Activated naive CD8-positive, alpha-beta T cell treated with anti-CD3 and anti-CD28 coated beads for 36 hours (primary cell): Measurements from ENCODE around the gene ADAM12. TPM values are rescaled to one million over a fixed set of nuclear protein-coding genes. Genes with fewer than 3 reads are reported as not detected.

Experiments
- DNase-seq: peaks from one replicate; pipeline ENCODE4 v3.0.0; 2021
- H3K27ac Mint-ChIP-seq: one replicate; pipeline ENCODE4 v1.8.0; 2022; ENCODE audit warnings: mild to moderate bottlenecking, moderate library complexity, mixed read lengths
- H3K27me3 Mint-ChIP-seq: one replicate; pipeline ENCODE4 v1.8.0; 2022; ENCODE audit warnings: mild to moderate bottlenecking, mixed read lengths
- H3K36me3 Mint-ChIP-seq: one replicate; pipeline ENCODE4 v1.8.0; 2021; ENCODE audit warnings: mild to moderate bottlenecking, mixed read lengths
- H3K4me1 Mint-ChIP-seq: one replicate; pipeline ENCODE4 v1.8.0; 2021; ENCODE audit warnings: mixed read lengths
- H3K4me3 Mint-ChIP-seq: one replicate; pipeline ENCODE4 v1.8.0; 2022; ENCODE audit warnings: mild to moderate bottlenecking, moderate library complexity, mixed read lengths
- H3K9me3 Mint-ChIP-seq: one replicate; pipeline ENCODE4 v1.8.0; 2022; ENCODE audit warnings: mixed read lengths
- total RNA-seq, 2 experiments: library from RNA; stranded (reverse); gene quantifications; one replicate each; pipeline ENCODE4 v1.2.3, GENCODE V29; 2021

ADAM12 gene
- total RNA-seq, 2 experiments from 2014 or later = 0.08 TPM; not detected in 1

- Mint-ChIP-seq H3K9me3 (no peaks in the 10 kb centered on the region), H3K27ac (no peak overlapping the region), H3K36me3 (no peaks in the 10 kb centered on the region), H3K4me1 (no peaks in the 10 kb centered on the region), H3K4me3 (no peak overlapping the region), H3K27me3 (peaks cover 6% of the 10 kb centered on the region)
- DNase-seq = no peak
Observed at GRCh38 chr10:126286256-126286780, 102.0 kb downstream of the ADAM12 start.

GRCh38 chr10:126283307-126283706, 105.0 kb downstream of the ADAM12 start:
- Mint-ChIP-seq H3K9me3 (no peaks in the 10 kb centered on the region), H3K36me3 (no peaks in the 10 kb centered on the region), H3K27ac (no peak overlapping the region), H3K4me3 (no peak overlapping the region), H3K4me1 (no peaks in the 10 kb centered on the region), H3K27me3 (peaks cover 3% of the 10 kb centered on the region)
- DNase-seq = no peak

DNA sequence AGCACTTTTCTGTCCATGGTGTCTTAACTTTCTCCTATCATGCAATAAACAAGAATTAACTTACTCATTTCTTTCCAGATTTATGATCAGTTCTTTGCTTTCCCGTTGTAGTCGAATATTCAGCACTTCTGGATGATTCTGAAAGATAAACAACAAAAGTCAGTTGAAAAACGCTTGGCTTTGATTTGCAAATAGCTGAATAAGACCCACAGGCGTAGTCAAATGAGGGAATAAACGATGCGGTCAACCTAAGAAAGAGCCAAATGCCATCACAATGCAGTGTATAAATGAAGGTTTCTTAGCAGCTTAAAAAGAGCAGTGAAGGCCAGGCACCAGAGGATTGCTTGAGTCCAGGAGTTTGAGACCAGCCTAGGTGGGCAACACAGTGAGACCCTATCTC, 109.4 kb downstream of the ADAM12 start:
- Mint-ChIP-seq H3K9me3 (no peaks in the 10 kb centered on the region), H3K4me3 (no peak overlapping the region), H3K27ac (no peak overlapping the region), H3K4me1 (no peaks in the 10 kb centered on the region), H3K36me3 (no peaks in the 10 kb centered on the region), H3K27me3 (no peaks in the 10 kb centered on the region)
- DNase-seq = no peak

DNA sequence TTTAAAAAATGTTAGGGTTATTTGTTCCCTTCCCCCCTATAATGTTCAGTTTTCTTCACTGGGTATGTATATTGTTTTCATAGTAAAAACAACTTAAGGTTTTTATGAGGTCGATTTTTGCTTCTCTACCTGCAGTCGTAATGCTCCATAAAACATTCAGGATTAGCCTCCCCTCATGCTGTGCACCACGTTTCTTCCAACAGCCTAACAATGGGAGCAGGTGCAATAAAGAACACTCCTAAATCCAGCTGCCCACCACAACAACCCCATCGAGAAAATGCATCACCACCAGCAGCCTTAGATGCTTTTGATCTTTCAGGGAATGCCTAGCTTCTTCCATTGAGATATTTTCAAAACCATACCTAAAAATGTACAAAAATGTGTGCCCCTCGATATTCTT, 111.1 kb downstream of the ADAM12 start:
- Mint-ChIP-seq H3K36me3 (no peaks in the 10 kb centered on the region), H3K9me3 (no peaks in the 10 kb centered on the region), H3K4me1 (no peaks in the 10 kb centered on the region), H3K27ac (no peak overlapping the region), H3K27me3 (no peaks in the 10 kb centered on the region), H3K4me3 (no peak overlapping the region)
- DNase-seq = no peak

DNA sequence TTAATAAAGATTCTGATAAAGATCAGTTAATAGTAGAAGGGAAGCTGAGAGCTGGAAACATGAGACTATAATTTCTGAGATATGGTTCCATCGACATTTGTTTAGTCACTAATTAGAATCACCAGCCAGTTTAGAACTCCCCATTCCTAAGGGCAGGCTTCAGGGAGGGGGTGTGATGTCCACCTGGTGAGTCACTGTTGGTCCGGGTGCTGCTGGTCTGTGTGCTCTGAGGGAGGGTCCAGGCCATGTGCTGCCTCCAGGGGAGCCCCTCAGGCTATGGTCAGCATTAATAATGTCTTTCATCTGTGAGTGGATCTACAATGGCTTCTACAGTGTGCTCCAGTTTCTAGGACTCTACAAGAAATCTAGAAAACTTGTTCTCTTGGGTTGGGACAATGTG, 115.8 kb downstream of the ADAM12 start:
- Mint-ChIP-seq H3K4me3 (no peak overlapping the region), H3K4me1 (no peaks in the 10 kb centered on the region), H3K36me3 (no peaks in the 10 kb centered on the region), H3K27me3 (no peaks in the 10 kb centered on the region), H3K27ac (no peak overlapping the region), H3K9me3 (no peaks in the 10 kb centered on the region)
- DNase-seq = no peak

DNA sequence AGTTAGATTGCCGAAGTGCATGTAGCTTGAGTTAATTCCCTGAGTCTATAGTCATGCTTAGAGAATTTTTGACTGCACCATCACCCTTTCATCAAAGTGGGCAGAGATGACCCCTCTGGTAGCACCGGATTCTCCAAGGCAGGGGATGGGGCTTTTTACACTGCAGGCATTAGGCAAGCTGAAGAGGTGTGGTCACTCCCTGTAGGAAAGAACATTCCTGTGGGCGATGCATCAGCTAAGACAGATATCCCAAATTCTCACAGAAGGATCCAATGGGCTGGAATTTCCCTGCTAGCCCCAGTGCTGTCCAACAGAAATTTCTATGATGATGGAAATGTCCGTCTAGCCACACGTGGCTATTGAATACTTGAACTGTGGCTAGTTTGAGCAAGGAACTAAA, 118.2 kb downstream of the ADAM12 start:
- Mint-ChIP-seq H3K27ac (no peak overlapping the region), H3K4me1 (no peaks in the 10 kb centered on the region), H3K4me3 (no peak overlapping the region), H3K36me3 (no peaks in the 10 kb centered on the region), H3K9me3 (no peaks in the 10 kb centered on the region), H3K27me3 (no peaks in the 10 kb centered on the region)
- DNase-seq = no peak

DNA sequence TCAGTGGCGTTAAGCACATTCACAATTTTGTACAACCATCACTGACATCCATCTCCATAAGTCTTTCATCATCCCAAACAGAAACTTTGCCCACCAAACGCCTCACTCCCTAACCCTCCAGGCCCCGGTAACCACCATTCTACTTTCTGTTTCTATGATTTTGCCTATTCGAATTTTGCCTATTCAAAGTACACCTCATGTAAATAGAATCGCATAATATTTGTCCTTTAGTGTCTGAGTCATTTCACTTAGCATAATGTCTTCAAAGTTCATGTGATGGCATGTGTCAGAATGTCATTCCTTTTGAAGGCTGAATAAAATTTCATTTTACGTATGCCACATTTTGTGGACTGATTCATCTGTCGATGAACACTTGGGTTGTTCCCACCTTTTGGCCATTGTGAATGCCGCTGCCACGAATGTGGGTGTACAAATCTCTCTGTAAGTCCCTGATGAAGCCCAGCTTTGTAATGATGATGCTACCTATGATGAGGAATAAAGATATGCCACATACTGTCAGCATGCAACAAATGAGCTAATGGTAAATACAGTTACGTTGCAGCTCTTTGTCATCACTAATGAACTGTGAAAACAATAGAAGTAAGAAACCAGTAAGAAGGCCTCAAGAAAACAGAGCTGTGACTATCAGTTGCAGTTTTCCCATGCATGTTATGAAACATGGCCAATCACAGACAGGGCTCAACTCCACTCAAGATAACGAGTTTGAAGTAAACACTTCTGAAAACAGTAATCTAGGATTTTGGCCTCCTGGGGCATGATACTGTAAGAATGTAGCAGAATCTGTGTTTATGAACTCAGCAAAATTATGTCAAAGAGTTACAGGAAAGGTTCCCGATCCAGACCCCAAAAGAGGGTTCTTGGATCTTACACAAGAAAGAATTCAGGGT, 120.0 kb downstream of the ADAM12 start:
- no peak overlapping the region for H3K4me3 Mint-ChIP-seq
- no peaks in the 10 kb centered on the region for H3K36me3 Mint-ChIP-seq
- no peak overlapping the region for H3K27ac Mint-ChIP-seq
- no peaks in the 10 kb centered on the region for H3K9me3 Mint-ChIP-seq
- no peak for DNase-seq
- no peaks in the 10 kb centered on the region for H3K4me1 Mint-ChIP-seq
- no peaks in the 10 kb centered on the region for H3K27me3 Mint-ChIP-seq

- peaks cover 4% of the 10 kb centered on the region for H3K27me3 Mint-ChIP-seq
- H3K4me1 Mint-ChIP-seq = no peaks in the 10 kb centered on the region
- H3K27ac Mint-ChIP-seq = no peak overlapping the region
- no peak for DNase-seq
- H3K36me3 Mint-ChIP-seq = no peaks in the 10 kb centered on the region
- H3K9me3 Mint-ChIP-seq = no peaks in the 10 kb centered on the region
- no peak overlapping the region for H3K4me3 Mint-ChIP-seq
Observed at GRCh38 chr10:126264102-126265018, 123.9 kb downstream of the ADAM12 start.

DNA sequence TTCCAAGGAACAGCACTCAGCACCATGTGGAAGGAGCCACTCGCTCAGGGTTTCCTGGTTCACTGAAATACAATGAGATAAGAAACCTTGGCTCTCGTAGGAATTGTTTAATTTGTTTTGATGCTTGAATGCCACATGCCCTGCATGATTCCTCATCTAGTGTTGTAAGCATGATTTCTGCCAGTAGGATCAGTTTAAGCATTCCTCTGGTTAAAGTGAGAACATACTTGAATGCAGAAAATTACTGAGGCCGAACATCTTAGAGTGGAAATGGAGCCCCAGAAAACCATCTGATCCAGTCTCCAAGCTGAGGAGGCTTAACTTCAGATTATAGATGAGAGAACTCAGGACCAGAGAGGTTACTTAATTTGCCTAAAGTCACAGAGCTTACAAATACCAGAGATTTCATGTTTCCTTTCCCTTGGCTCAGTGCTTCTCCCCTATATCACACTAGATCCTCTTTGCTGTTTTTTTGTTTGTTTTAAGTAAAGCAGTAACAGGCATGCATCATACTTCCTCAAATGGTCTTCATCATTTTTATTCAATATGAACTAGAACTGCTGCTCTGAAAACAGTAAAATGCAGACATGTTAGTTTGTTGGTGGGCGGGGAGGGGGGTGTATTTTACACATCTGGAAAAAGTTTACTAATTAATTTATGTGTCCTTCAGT, 125.1 kb downstream of the ADAM12 start:
- no peak overlapping the region for H3K27ac Mint-ChIP-seq
- H3K4me3 Mint-ChIP-seq = no peak overlapping the region

DNA sequence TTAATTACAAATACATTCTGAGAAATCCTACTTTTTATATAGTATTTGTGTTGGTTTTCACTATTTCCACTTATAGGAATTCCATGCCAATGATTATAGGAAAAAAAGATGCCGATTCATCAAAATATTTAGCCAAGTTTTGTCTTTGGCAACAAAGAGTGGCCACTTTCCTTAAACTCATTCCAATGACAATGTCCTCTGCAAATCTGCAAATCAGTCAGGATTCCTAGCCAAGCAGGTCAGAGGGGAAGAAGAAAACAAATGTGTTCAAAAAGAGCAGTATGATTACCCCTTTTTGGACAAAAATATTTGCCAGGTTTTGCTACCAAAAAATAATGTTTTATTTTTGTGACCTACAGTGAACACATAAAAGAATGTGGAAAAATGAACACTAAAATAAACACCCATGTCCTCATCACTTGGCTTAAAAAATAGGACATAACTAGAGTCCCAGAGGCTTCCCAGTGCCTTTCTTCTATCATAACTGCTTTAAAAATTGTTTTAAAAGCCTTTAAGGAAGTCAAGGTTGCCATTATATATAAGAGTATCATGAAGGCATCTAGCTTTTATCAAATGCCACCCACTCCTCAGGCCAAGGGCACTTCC, 125.9 kb downstream of the ADAM12 start:
- no peaks in the 10 kb centered on the region for H3K4me1 Mint-ChIP-seq
- no peaks in the 10 kb centered on the region for H3K9me3 Mint-ChIP-seq
- peaks cover 4% of the 10 kb centered on the region for H3K27me3 Mint-ChIP-seq
- no peak overlapping the region for H3K4me3 Mint-ChIP-seq
- H3K36me3 Mint-ChIP-seq = no peaks in the 10 kb centered on the region
- DNase-seq = no peak
- H3K27ac Mint-ChIP-seq = no peak overlapping the region

More for the DNA sequence above, 125.1 kb downstream of the ADAM12 start:
- Mint-ChIP-seq H3K27me3 (peaks cover 4% of the 10 kb centered on the region), H3K36me3 (no peaks in the 10 kb centered on the region), H3K9me3 (no peaks in the 10 kb centered on the region), H3K4me1 (no peaks in the 10 kb centered on the region)
- no peak for DNase-seq

DNA sequence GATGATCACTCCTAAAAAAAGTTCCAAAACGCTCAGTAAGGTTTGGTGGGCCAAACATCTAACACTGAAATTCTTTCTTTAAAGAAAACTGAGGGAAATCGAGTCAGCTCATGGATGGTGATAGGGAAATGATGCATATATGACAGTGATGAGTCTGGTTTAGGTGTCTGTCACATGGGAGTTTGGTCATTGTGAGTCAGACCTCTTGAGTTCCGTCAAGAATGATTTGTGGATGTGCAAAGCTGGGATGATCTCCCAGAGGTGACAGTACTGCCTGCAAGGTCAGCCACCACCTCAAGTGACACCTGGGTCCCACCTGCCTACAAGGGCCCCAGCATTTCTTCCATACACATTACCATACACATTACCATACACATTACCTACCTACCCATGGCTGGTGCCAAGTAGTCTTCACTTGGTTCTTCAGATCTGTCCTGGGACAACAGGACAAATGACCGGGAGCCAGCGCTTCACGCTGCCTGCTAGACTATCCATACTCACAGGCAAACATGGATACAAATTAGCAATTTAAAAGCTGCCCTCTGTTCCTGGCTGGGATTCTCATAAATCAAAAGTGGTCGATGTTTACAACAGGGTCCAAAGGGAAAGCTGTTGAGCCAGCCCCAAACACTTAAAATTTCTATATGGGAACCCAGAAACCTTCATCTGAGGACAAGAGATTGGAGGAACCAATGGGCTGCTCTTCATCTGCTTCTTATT, 128.4 kb downstream of the ADAM12 start:
- no peak for DNase-seq
- H3K36me3 Mint-ChIP-seq = no peaks in the 10 kb centered on the region
- H3K27me3 Mint-ChIP-seq = peaks cover 4% of the 10 kb centered on the region
- H3K27ac Mint-ChIP-seq = no peak overlapping the region
- H3K9me3 Mint-ChIP-seq = no peaks in the 10 kb centered on the region
- no peaks in the 10 kb centered on the region for H3K4me1 Mint-ChIP-seq
- no peak overlapping the region for H3K4me3 Mint-ChIP-seq

DNA sequence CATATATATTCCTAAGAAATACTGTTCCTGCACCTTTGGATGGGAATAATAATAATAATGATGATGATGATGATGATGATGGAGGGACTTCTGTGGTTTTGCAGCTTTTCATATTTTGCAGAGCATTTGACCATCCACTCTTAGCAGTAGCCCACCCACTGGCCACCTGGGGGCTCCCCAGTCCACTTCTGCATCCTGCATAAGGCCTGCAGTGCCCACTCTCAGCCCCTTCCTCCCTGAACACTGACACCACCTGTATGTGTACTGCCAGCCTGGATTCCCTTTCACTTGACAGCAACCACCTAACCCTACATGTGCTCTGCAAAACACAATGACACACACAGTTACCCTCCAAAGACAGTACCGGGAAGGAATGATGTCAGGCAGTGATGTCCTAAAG, 131.4 kb downstream of the ADAM12 start:
- Mint-ChIP-seq H3K27me3 (peaks cover 4% of the 10 kb centered on the region), H3K4me1 (no peaks in the 10 kb centered on the region), H3K27ac (no peak overlapping the region)

GRCh38 chr10:126255313-126255712, 133.0 kb downstream of the ADAM12 start:
- H3K27me3 Mint-ChIP-seq = no peaks in the 10 kb centered on the region
- no peak overlapping the region for H3K27ac Mint-ChIP-seq
- no peaks in the 10 kb centered on the region for H3K36me3 Mint-ChIP-seq
- no peak overlapping the region for H3K4me3 Mint-ChIP-seq
- no peak for DNase-seq
- H3K4me1 Mint-ChIP-seq = no peaks in the 10 kb centered on the region
- peaks cover 8% of the 10 kb centered on the region for H3K9me3 Mint-ChIP-seq

More for the DNA sequence above, 131.4 kb downstream of the ADAM12 start:
- Mint-ChIP-seq H3K36me3 (no peaks in the 10 kb centered on the region), H3K4me3 (no peak overlapping the region), H3K9me3 (peaks cover under 1% of the 10 kb centered on the region)
- no peak for DNase-seq

- H3K36me3 Mint-ChIP-seq = no peaks in the 10 kb centered on the region
- peaks cover 8% of the 10 kb centered on the region for H3K9me3 Mint-ChIP-seq
- no peak for DNase-seq
- H3K27ac Mint-ChIP-seq = no peak overlapping the region
- H3K4me3 Mint-ChIP-seq = no peak overlapping the region
- H3K27me3 Mint-ChIP-seq = no peaks in the 10 kb centered on the region
- no peaks in the 10 kb centered on the region for H3K4me1 Mint-ChIP-seq
Observed at GRCh38 chr10:126253611-126253998, 134.7 kb downstream of the ADAM12 start.
